Panc1 (cell line): ENCODE data around the gene TBCD. TPM values are rescaled to one million over a fixed set of nuclear protein-coding genes. Genes with fewer than 3 reads are reported as not detected.
"Not testable (repeated sequence)": the region's sequence is repeated elsewhere in the genome, so short reads cannot be mapped to it uniquely, and the experiment has no call there.

Experiments used
- ATAC-seq: fragments of 200-7000 bp; cut with Tn5 transposase; 2 replicates; pipeline ENCODE4 v1.9.1; 2020; ENCODE audit warnings: mild to moderate bottlenecking, moderate library complexity
- BruUV-seq: library from RNA; stranded (reverse); fragments of 400-500 nt; replicated peaks from 2 replicates; lab custom pipeline; 2021; lab: Mats Ljungman, UMichigan
- CTCF ChIA-PET: fragments of 300-600 bp; sonication (Branson Sonifier 250); formaldehyde crosslinking; loops from one replicate; lab custom pipeline; 2022; ENCODE audit warnings: antibody characterized with exemption; lab: Charles Lee
- POLR2A ChIA-PET: fragments of 300-600 bp; sonication (Branson Sonifier 250); formaldehyde crosslinking; loops from one replicate; lab custom pipeline; 2022; ENCODE audit warnings: antibody characterized with exemption; lab: Charles Lee
- DNase-seq: peaks from one replicate; pipeline ENCODE4 v3.0.0-alpha.2; 2010; ENCODE audit warnings: low read depth, low spot score
- H3K27ac ChIP-seq: 2 replicates; pipeline ENCODE4 v1.5.1; 2011; ENCODE audit warnings: mild to moderate bottlenecking, low read length, inconsistent platforms
- H3K27me3 ChIP-seq: fragments of 200-500 bp; sonication (Bioruptor generic); 2 replicates; pipeline ENCODE4 v1.6.0; 2014; ENCODE audit warnings: low read length, inconsistent platforms; ENCODE audit not compliant: control insufficient read depth, insufficient read depth
- H3K36me3 ChIP-seq: fragments of 200-500 bp; sonication (Bioruptor generic); 2 replicates; pipeline ENCODE4 v1.5.1; 2014; ENCODE audit warnings: inconsistent platforms, mild to moderate bottlenecking, low read length, moderate library complexity; ENCODE audit not compliant: control insufficient read depth, insufficient read depth
- H3K4me1 ChIP-seq: 2 replicates; pipeline ENCODE4 v1.5.1; 2011; ENCODE audit warnings: inconsistent platforms, mild to moderate bottlenecking, low read length, moderate library complexity; ENCODE audit not compliant: control insufficient read depth, insufficient read depth
- H3K4me3 ChIP-seq, 2 experiments: 2 replicates each; pipeline ENCODE4 v1.5.1; 2011 to 2012; ENCODE audit warnings: low read depth in 2 of 2, low read length in 2 of 2, mild to moderate bottlenecking in 2 of 2, inconsistent platforms in 1 of 2, moderate library complexity in 1 of 2
- H3K9me3 ChIP-seq: fragments of 200-500 bp; sonication (Bioruptor generic); 2 replicates; pipeline ENCODE4 v1.5.1; 2014; ENCODE audit warnings: low read depth, mild to moderate bottlenecking, inconsistent platforms, low read length, moderate library complexity; ENCODE audit not compliant: control insufficient read depth, insufficient read depth
- POLR2AphosphoS5 ChIP-seq: IDR thresholded peaks from 2 replicates; pipeline ENCODE4 v1.6.1; 2012; ENCODE audit warnings: mild to moderate bottlenecking, low read depth, low read length, moderate library complexity
- REST ChIP-seq, 2 experiments: IDR thresholded peaks; 2 replicates each; pipeline ENCODE4 v1.6.1; 2011 to 2012; ENCODE audit warnings: low read depth in 2 of 2, control low read depth in 1 of 2, low read length in 1 of 2, mild to moderate bottlenecking in 1 of 2, moderate library complexity in 1 of 2; ENCODE audit not compliant: insufficient read depth in 1 of 2
- SIN3A ChIP-seq: IDR thresholded peaks from 2 replicates; pipeline ENCODE4 v1.6.1; 2012; ENCODE audit warnings: low read depth, mild to moderate bottlenecking, low read length, moderate library complexity, borderline replicate concordance; ENCODE audit not compliant: insufficient read depth
- TCF7L2 ChIP-seq: IDR thresholded peaks from 2 replicates; pipeline ENCODE4 v1.6.1; 2011; ENCODE audit warnings: mild to moderate bottlenecking, low read depth, low read length, inconsistent platforms
- in situ Hi-C: cut with HindIII; loops from 2 replicates; pipeline ENCODE4 v1.10.0; 2016; ENCODE audit warnings: low sequenced_read_pairs, low pct_unique_long_range_greater_than_20kb
- intact Hi-C: fragments of 100-400 bp; cut with micrococcal nuclease; formaldehyde crosslinking; loops from one replicate; pipeline ENCODE4 v1.10.0; 2022; ENCODE audit not compliant: unreplicated experiment
- total RNA-seq: library from RNA; stranded (reverse); gene quantifications from one replicate; pipeline ENCODE4 v1.2.1, GENCODE V29; 2021; ENCODE audit not compliant: unreplicated experiment
- TF ChIP-seq, protein P1 (sequence below): fragments of 450-650 bp; IDR thresholded peaks from 2 replicates; pipeline ENCODE4 v1.5.1; 2017; ENCODE audit warnings: mild to moderate bottlenecking

Gene TBCD
- total RNA-seq, 1 experiment from 2014 or later: 186 TPM

- H3K27me3 ChIP-seq: no peaks in the 10 kb centered on the region
- no peaks in the 10 kb centered on the region for H3K36me3 ChIP-seq
- TF ChIP-seq REST (IDR thresholded peaks at IDR 0.05; ENCODE audit: insufficient read depth in 1 of 2, low read depth in 2 of 2, low read length in 1 of 2) (no peak), TCF7L2 (no peak), SIN3A (no peak), POLR2AphosphoS5 (no peak)
- TF ChIP-seq, protein P1, sequence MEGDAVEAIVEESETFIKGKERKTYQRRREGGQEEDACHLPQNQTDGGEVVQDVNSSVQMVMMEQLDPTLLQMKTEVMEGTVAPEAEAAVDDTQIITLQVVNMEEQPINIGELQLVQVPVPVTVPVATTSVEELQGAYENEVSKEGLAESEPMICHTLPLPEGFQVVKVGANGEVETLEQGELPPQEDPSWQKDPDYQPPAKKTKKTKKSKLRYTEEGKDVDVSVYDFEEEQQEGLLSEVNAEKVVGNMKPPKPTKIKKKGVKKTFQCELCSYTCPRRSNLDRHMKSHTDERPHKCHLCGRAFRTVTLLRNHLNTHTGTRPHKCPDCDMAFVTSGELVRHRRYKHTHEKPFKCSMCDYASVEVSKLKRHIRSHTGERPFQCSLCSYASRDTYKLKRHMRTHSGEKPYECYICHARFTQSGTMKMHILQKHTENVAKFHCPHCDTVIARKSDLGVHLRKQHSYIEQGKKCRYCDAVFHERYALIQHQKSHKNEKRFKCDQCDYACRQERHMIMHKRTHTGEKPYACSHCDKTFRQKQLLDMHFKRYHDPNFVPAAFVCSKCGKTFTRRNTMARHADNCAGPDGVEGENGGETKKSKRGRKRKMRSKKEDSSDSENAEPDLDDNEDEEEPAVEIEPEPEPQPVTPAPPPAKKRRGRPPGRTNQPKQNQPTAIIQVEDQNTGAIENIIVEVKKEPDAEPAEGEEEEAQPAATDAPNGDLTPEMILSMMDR: no peak
- DNase-seq: no peak
- in situ Hi-C loops: no loop called here
- intact Hi-C loops: no loop called here
- no TSS peak for BruUV-seq
- H3K4me3 ChIP-seq: no peak overlapping the region
- CTCF ChIA-PET: no interaction called here
- no peaks in the 10 kb centered on the region for H3K4me1 ChIP-seq
- POLR2A ChIA-PET: no interaction called here
- H3K9me3 ChIP-seq: no peaks in the 10 kb centered on the region
- ATAC-seq: no peak
- no peak overlapping the region for H3K27ac ChIP-seq
Observed at GRCh38 chr17:82966415-82966814, 214.6 kb downstream of the TBCD start.

DNA sequence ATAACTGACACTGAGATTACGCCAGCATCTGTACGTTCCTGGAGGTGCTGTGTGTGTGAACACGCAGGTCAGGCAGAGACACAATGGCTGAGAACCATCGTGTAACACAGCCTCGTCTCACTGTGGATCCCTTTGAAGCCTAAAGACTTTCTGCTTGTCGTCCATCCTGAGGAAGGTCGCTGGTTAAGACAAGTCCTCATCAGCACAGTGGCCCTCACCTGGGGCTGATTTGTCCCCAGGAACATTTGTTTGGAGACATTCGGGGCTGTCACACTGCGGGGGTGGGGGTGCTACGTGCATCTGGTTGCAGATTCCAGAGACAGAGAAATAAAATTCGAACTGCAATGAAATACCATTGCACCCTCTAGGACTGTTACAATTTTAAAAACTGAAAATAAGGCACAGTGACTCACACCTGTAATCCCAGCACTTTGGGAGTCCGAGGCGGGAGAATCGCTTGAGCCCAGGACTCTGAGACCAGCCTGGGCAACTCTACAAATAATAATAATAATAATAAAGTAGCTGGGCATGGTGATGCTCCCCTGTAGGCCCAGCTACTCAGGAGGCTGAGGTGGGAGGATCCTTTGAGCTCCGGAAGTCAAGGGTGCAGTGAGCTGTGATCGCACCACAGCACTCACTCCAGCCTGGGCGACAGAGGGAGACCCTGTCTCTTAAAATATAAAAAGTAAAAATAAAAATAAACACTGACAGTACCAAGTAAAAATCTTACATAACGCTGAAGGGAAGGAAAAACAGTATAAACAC lies 215.6 kb downstream of the TBCD start:
- no peaks in the 10 kb centered on the region for H3K36me3 ChIP-seq
- H3K4me1 ChIP-seq: no peaks in the 10 kb centered on the region
- no TSS peak for BruUV-seq
- ATAC-seq: no peak
- no peak overlapping the region for H3K27ac ChIP-seq
- in situ Hi-C loops: no loop called here
- no peak overlapping the region for H3K4me3 ChIP-seq
- TF ChIP-seq, protein P1: no peak
- TF ChIP-seq REST (IDR thresholded peaks at IDR 0.05; ENCODE audit: insufficient read depth in 1 of 2, low read depth in 2 of 2, low read length in 1 of 2): no peak
- no peak for TF ChIP-seq SIN3A
- no peak for TF ChIP-seq POLR2AphosphoS5
- TF ChIP-seq TCF7L2: no peak
- intact Hi-C loops: no loop called here
- ChIA-PET POLR2A (no interaction called here), CTCF (no interaction called here)
- no peaks in the 10 kb centered on the region for H3K9me3 ChIP-seq
- no peak for DNase-seq
- H3K27me3 ChIP-seq: no peaks in the 10 kb centered on the region

DNA sequence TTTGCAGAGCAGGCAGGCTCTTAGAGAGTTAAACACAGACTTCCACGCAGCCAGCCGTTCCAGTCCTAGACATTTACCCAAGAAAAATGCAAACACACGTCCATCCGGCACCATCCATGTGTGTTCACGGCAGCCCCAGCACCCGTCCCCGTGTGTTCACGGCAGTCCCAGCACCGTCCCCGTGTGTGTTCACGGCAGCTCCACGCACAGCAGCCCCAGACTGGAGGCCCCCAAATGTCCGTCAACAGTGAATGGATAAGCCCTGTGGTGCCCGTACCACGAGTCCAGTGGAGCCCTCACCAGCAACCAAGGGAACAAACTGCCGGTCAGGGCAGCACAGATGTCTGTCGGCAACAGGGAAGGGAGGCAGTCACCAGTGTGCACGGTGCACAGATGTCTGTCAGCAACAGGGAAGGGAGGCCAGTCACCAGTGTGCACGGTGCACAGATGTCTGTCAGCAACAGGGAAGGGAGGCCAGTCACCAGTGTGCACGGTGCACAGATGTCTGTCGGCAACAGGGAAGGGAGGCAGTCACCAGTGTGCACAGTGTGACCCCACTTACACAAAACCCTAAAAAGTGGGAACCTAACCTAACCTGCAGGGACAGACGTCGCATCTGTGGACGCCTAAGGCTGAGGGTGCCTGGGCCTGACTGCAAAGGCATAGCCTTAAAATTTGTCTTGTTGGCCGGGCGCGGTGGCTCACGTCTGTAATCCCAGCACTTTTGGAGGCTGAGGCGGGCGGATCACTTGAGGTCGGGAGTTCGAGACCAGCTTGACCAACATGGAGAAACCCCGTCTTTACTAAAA lies 216.4 kb downstream of the TBCD start:
- POLR2A ChIA-PET, BruUV-seq, intact Hi-C loops, H3K9me3 ChIP-seq, H3K27me3 ChIP-seq, H3K4me3 ChIP-seq, DNase-seq, CTCF ChIA-PET, H3K4me1 ChIP-seq, in situ Hi-C loops, H3K27ac ChIP-seq, H3K36me3 ChIP-seq: not testable (repeated sequence)
- ATAC-seq: peak; percentile 38; the same call in 1 of the 2 replicates
